ENCODE data around the gene SLC9A8. TPM values are rescaled to one million over a fixed set of nuclear protein-coding genes. Genes with fewer than 3 reads are reported as not detected.

Gene SLC9A8
- total and polyA plus RNA-seq, 2 of the 4 experiments (the other 2 are of a cell fraction) = 4.1 to 5.0 TPM

DNA sequence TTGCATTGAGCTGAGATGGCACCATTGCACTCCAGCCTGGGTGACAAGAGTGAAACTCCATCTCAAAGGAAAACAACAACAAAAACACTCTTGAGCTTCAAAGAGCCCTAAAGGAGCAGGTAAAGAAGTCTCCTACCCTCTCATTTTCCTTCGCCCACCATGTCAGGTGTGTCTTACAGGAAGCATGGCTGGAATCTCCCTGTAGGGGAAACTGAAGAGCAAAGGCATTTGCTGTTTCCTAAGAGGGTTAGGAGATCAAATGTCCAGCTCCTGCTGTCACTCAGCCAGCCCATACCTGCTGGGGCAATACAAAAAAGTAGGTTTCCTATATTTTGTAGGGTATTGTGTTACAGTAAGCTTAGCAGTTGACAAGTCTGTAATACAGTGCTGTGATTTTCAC, 59.4 kb downstream of the SLC9A8 start:
- POLR2A ChIA-PET (ENCODE audit: unreplicated experiment) = no interaction called here

More for the DNA sequence above, 59.4 kb downstream of the SLC9A8 start:
- no CpG with 5 or more reads among the region's 1 CpG for WGBS, 2 experiments (ENCODE audit: extremely low coverage in 2 of 2, insufficient read length in 1 of 2)
- Histone ChIP-seq H3K4ac (ENCODE audit: low read depth, low read length) (no peak overlapping the region), H3K9me1 (ENCODE audit: insufficient read depth, low read length) (no peaks in the 10 kb centered on the region; the same call in 1 of the 2 replicates), H2AK5ac (ENCODE audit: low read depth, low read length) (no peak overlapping the region), H4K20me1 (ENCODE audit: insufficient read depth, low read length) (no peaks in the 10 kb centered on the region), H2BK5ac (ENCODE audit: low read depth, low read length, poor library complexity, severe bottlenecking) (no peak overlapping the region), H2AK9ac (replicated peaks; ENCODE audit: low read depth, low read length, poor library complexity) (no peak overlapping the region), H3K56ac (ENCODE audit: extremely low read depth, insufficient read depth, low read length) (no peak overlapping the region), H2BK120ac (ENCODE audit: low read depth, low read length) (no peak overlapping the region), H3K9ac (ENCODE audit: low read depth, low read length) (no peak overlapping the region), H4K8ac (ENCODE audit: low read depth in 2 of 2, low read length in 2 of 2) (no peak overlapping the region), H3K14ac (replicated peaks; ENCODE audit: low read depth, low read length) (no peak overlapping the region), H3K36me3 (ENCODE audit: control insufficient read depth, insufficient read depth, low read length) (peaks cover 10% of the 10 kb centered on the region), H3K4me2 (ENCODE audit: low read depth, low read length) (no peak overlapping the region), H3K23ac (ENCODE audit: low read depth, low read length) (no peak overlapping the region), H3K79me1 (ENCODE audit: low read depth in 1 of 2, low read length in 2 of 2) (no peaks in the 10 kb centered on the region; a peak in 1 of 4 replicates), H3K4me3 (ENCODE audit: insufficient read depth, low read depth, low read length) (no peak overlapping the region), H2BK20ac (ENCODE audit: low read depth, low read length) (no peak overlapping the region), H3K4me1 (ENCODE audit: control insufficient read depth, insufficient read depth, low read length) (no peaks in the 10 kb centered on the region), H2BK15ac (ENCODE audit: low read depth, low read length) (no peak overlapping the region), H4K91ac (ENCODE audit: insufficient read depth, low read depth, low read length) (no peak overlapping the region), H2AFZ (replicated peaks; ENCODE audit: low read length, poor library complexity) (no peak overlapping the region), H4K5ac (ENCODE audit: low read depth, low read length) (no peak overlapping the region), H3K27me3 (ENCODE audit: control insufficient read depth, insufficient read depth, low read length) (no peaks in the 10 kb centered on the region), H3K27ac (ENCODE audit: insufficient read depth, low read length) (no peak overlapping the region), H3K18ac (ENCODE audit: low read depth, low read length) (no peak overlapping the region), H3K9me3 (ENCODE audit: control insufficient read depth, insufficient read depth, low read length) (no peaks in the 10 kb centered on the region)
- no TSS peak for BruUV-seq (replicated peaks)
- TF ChIP-seq MXI1 (IDR thresholded peaks at IDR 0.05; ENCODE audit: borderline replicate concordance, low read depth, low read length) (no peak), BHLHE40 (IDR thresholded peaks at IDR 0.05; ENCODE audit: low read depth, low read length) (no peak), RFX5 (IDR thresholded peaks at IDR 0.05; ENCODE audit: low read depth, low read length) (no peak), NFE2L2 (IDR thresholded peaks at IDR 0.05; ENCODE audit: low read depth, low read length) (no peak), RAD21 (IDR thresholded peaks at IDR 0.05; ENCODE audit: low read length) (no peak), CHD1 (IDR thresholded peaks at IDR 0.05; ENCODE audit: low read depth, low read length) (no peak), POLR2A (IDR thresholded peaks at IDR 0.05; ENCODE audit: low read depth, low read length) (no peak), ELK1 (IDR thresholded peaks at IDR 0.05; ENCODE audit: borderline replicate concordance, low read depth, low read length) (no peak), FOS (IDR thresholded peaks at IDR 0.05; ENCODE audit: low read depth, low read length) (no peak), CTCF (conservative IDR thresholded peaks at IDR 0.05; ENCODE audit: low read depth, low read length) (no peak), MAZ (IDR thresholded peaks at IDR 0.05; ENCODE audit: borderline replicate concordance, low read depth, low read length) (no peak), MAFK (IDR thresholded peaks at IDR 0.05; ENCODE audit: low read depth, low read length) (no peak), SMC3 (IDR thresholded peaks at IDR 0.05; ENCODE audit: low read depth, low read length) (no peak), USF2 (IDR thresholded peaks at IDR 0.05; ENCODE audit: low read depth, low read length) (no peak), RCOR1 (IDR thresholded peaks at IDR 0.05; ENCODE audit: insufficient replicate concordance, low read length) (no peak), CEBPB (IDR thresholded peaks at IDR 0.05; ENCODE audit: low read depth, low read length) (no peak)
- CTCF ChIA-PET = interaction anchor here (0.6 kb wide), 2 partner anchors 14 to 191 kb away, joined by 4 to 7 read pairs; no protein-coding TSS in a partner anchor
- intact Hi-C loops (cut with micrococcal nuclease) = no loop called here
- dilution Hi-C loops (cut with HindIII; ENCODE audit: low sequenced_read_pairs, unreplicated experiment) = no loop called here
- in situ Hi-C loops (cut with MboI; ENCODE audit: low sequenced_read_pairs) = loop anchor here (25.0 kb wide), 1 partner anchor 535 kb away; no protein-coding TSS in a partner anchor
- ATAC-seq (ENCODE audit: low read depth) (no peak), DNase-seq (no peak)
